HG03066 (cell line): ENCODE measurements around the gene IL15RA.
"Not testable (repeated sequence)": the region's sequence is repeated elsewhere in the genome, so short reads cannot be mapped to it uniquely, and the experiment has no call there.

Experiments used
- ATAC-seq: cut with Tn5 transposase; IDR thresholded peaks from one replicate; pipeline ENCODE4 v1.9.1; 2021; ENCODE audit warnings: low read depth; ENCODE audit not compliant: unreplicated experiment

The IL15RA gene

DNA sequence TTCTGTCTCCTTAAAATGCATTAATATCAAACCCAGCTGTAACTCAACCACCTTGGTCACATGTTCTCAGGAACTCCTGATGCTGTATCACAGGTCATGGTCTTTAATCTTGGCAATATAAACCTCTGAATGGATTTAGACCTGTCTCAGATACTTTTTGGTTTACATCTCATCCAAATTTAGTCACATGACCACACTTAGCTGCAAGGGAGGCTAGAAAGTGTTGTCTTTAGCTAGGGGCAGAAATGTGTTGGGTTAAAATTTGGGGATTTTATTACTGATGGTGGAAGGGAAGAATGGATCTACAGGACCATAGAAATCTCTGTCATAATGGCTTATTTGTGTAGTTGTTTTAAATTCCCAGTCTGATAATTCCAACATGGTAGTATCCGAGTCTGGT lies 29.6 kb upstream of the IL15RA start:
- no peak for ATAC-seq

GRCh38 chr10:6006546-6006945 lies 29.2 kb upstream of the IL15RA start:
- no peak for ATAC-seq

- no peak for ATAC-seq
Observed at GRCh38 chr10:6005856-6006395, 28.6 kb upstream of the IL15RA start.

GRCh38 chr10:6005161-6005804 lies 27.9 kb upstream of the IL15RA start:
- ATAC-seq: not testable (repeated sequence)

DNA sequence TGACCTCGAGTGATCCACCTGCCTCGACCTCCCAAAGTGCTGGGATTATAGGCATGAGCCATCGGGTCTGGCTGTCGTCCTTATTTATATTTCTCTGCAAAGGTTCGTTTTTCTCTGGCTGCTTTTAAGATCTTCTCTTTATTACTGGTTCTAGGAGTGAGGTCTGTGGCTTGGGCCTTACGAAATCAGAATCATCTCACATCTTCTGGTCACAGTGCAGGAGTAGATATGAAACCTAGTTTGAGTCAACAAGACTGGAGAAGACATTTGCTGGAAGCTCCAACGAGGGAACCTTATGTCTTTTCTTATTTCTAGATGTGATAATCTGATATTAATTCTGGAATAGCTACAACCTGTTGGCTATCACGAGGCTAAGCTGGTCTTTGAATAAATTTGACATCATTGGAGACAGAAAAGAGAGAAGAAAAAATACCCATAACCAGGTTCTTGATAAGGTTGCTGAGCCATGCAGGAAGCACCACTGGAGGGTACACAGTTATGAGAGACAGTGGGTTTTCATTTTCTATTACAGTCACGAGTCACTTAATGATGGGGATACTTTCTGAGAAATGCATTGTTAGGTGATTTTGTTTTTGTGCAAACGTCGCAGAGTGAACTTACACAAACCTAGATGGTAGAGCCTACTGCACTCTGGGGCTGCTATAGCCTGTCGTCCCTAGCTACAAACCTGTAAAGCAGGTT lies 25.6 kb upstream of the IL15RA start:
- no peak for ATAC-seq

GRCh38 chr10:5999440-6000165 lies 22.3 kb upstream of the IL15RA start:
- ATAC-seq: no peak

DNA sequence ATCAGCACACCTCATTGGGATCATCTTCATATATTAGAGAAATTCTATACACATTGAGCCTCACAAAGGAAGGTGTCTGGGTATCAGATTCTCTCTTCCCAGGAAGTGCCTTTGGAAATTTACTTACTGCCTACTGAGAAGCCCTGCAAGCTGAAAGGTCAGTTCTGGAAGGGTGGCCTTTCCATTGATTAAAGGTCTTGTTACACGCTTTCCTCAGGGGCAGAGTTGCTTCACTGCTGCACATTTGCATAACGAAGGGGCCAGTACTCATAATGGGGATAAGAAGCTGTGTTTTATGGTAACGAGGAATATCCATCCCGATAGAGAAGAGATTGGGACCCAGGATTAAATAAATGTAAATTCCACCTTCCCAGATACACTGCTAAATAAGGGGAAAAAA lies 19.4 kb upstream of the IL15RA start:
- no peak for ATAC-seq

GRCh38 chr10:5992398-5992797 lies 15.1 kb upstream of the IL15RA start:
- ATAC-seq: no peak

DNA sequence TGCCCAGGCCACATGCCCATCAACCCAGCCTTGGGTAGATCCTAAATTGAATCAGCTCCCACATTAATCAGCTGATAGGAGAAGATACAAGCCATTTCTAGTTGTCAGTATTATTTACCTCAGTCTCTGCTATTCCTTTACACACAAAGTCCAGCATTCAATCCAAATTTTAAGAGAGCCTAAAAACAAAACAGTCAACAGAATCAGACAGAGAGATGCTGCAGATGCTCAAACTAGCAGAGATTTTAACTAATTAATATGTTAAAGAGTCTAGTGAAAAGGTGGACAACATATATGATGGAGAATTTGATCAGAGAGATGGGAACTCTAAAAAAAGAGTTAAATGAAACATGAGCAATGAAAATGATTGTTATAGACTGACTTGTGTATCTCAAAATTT lies 14.4 kb upstream of the IL15RA start:
- no peak for ATAC-seq

DNA sequence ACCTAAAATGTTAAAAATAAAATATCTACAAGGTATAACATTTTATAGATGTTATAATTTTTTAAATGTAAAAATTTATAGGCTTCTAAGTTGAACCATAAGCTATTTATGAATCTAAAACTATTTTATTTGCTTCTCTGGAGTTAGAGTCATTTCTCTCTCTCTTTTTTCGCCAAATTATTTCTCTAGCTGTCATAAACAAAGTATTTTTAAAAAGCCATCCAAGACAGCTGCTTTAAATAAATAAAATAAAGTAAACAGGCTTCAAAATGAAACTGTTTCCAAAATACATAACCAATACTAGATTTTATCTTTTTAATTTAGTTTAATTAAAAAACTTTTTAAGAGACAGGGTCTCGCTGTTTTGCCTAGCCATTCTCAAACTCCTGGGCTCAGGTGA lies 12.4 kb upstream of the IL15RA start:
- no peak for ATAC-seq

DNA sequence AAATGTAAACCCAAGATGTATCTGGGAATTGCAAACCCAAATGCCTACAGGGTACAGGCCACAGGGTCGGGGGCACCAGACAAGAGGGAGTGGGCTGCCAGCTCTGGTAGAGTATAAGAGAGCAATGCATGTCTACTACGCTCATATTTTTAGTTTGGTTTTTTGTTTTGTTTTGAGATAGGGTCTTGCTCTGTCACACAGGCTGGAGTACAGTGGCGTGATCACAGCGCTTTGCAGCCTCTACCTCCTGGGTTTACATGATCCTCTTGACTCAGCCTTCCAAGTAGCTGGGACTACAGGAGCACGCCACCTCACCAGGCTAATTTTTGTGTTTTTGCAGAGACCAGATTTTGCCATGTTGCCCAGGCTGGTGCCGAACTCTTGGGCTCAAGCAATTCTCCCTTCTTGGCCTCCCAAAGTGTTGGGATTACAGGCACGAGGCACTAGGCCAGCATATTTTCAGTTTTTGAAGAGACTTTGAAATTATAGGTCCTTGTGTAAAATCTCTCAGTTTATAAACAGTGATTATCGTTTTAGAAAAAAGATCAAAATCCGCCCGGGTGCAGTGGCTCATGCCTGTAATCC lies 11.1 kb upstream of the IL15RA start:
- ATAC-seq: no peak

- ATAC-seq: no peak
Observed at GRCh38 chr10:5987747-5988146, 10.4 kb upstream of the IL15RA start.

- ATAC-seq: no peak
Observed at GRCh38 chr10:5985029-5985428, 7.7 kb upstream of the IL15RA start.

DNA sequence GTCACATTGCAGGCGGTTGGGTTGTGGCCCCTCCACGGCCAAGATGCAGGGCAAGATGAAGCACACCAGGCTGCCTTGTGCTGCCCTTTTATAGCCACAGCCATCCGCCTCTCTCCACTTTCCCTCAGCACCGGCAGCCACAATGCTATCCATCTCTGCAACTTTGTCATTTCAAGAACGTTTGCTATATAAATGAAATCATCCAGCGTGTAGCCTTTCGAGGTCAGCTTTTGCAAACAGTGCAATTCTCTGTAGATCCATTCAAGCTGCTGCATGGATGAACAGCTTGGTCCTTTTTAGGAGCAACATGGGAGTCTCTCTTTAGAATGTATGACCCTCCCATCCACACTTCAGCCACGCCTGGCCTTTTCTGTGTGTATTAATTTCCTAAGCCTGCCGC lies 6.4 kb upstream of the IL15RA start:
- ATAC-seq: no peak

DNA sequence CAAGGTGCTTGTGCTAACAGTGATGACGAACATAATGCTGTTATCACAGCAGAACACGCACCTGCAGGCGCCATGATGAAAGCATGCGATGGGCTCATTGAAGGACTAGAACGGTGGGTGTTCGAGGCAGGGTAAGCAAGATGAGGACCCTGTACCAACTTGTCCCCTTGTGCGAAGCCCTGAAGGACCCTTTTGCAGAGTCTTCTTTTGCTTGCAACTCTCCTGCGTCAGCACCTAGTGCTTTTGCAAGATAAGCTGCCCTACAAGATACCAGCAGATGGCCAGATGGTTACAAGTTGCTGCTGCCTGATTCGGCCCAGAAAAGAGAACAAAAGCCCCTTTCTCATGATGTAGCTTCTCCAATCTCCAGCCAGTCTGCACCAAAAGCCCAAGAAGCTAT lies 4.2 kb upstream of the IL15RA start:
- ATAC-seq: no peak

DNA sequence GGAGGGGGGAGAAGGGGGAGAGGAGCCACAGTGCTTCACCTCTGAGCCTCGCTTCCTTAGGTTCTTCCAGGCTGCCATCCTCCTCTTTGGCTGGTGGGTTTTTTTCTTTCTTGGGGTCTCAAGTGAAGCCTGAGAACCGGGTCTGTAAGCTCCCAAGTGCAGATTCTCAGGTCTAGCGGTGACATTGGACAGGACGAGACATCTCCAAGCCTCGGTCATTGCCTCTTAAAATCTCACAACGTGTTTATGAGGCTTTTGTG lies 817 bp upstream of the IL15RA start:
- no peak for ATAC-seq

DNA sequence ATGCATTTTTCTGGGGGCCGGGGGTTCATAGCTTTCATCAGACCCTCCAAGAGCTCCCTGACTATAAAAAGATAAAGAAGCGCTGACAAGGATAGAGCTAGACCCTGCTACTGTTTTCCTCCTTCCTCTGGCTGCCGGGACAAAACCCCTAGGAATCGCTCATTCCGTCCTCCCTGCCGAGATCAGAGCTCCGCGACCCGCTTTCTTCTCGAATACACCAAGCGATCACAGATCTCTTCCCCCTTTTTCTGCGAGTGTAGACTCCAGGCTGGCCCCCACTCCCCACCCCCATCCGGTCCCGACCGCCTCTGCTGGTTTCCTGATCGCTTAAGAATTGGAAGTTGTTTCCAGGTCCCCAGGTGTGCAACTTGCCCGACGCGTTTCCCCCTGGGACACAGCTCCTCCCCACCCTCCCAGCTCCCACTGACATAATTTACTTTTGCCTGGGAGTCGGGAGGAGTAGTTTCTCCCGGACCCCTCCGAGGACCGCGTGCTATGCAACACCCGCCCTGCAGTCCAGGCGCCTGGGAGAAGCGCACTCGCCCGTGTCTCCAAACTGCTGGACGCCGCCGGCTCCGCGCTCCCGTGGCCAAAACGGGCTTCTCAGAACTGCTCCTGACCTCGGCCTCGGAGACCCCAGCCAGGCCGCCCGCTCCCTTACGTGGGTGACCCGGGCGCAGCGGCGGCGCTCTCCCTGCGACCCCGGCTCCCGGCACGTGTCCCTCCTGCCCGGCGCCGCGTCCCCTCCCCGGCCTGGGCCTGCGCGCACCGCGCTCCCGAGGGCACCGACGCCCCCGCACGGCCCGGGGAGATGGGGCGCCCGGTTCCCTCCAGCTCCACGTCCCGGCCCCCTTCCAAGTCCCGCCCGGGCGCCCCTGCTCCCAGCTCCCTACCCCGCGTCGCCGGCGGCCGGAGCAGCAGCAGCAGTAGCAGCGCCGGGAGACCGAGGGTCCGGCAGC lies 552 bp downstream of the IL15RA start:
- ATAC-seq: peak; percentile 11

- ATAC-seq: peak; percentile 48
Observed at GRCh38 chr10:5975641-5976473, 1.5 kb downstream of the IL15RA start.

GRCh38 chr10:5973069-5973468 lies 4.3 kb downstream of the IL15RA start:
- ATAC-seq: no peak
